K562 (cell line): Measurements from ENCODE around the gene USF2. TPM values are rescaled to one million over a fixed set of nuclear protein-coding genes. Genes with fewer than 3 reads are reported as not detected.

Experiments
- ATAC-seq: fragments of 200-7000 bp; cut with Tn5 transposase; 3 replicates; pipeline ENCODE4 v1.9.1; 2020; ENCODE audit warnings: moderate library complexity
- BruUV-seq: library from RNA; stranded (reverse); fragments of 400-500 nt; replicated peaks from 2 replicates; lab custom pipeline; 2021; lab: Mats Ljungman, UMichigan
- CTCF ChIA-PET: fragments of 300-600 bp; formaldehyde crosslinking; extraction: SDS; loops from one replicate; lab custom pipeline; 2021; ENCODE audit warnings: low intra/inter-chr PET ratio; lab: Yijun Ruan, JAX
- POLR2A ChIA-PET: fragments of 300-600, 350-650 bp; sonication (Branson Sonifier 250); formaldehyde crosslinking; extraction: SDS; loops from one replicate; lab custom pipeline; 2021; ENCODE audit warnings: antibody characterized with exemption, inconsistent platforms; lab: Yijun Ruan, JAX
- DNase-seq, 4 experiments: peaks; one replicate each; pipeline versions ENCODE4 v3.0.0 to v3.0.0-alpha.2; 2011 to 2018; ENCODE audit warnings: low spot score in 3 of 4, mixed read lengths in 3 of 4; ENCODE audit errors: extremely low read depth in 1 of 4
- FAIRE-seq: peaks from 2 replicates; lab custom pipeline; 2011; peaks lifted over from hg19 to GRCh38; lab: Jason Lieb, UNC
- H2AFZ ChIP-seq: 2 replicates; pipeline ENCODE4 v1.6.0; 2011; ENCODE audit warnings: low read depth, low read length, control low read depth, inconsistent platforms
- H3K27ac ChIP-seq: fragments of 200-600 bp; 3 replicates; pipeline ENCODE4 v1.8.0; 2011; ENCODE audit warnings: low read depth, mild to moderate bottlenecking, control low read depth, inconsistent platforms, low read length, moderate library complexity, mixed read lengths; ENCODE audit errors: extremely low read depth
- H3K27me3 ChIP-seq, 2 experiments: fragments of 300-600 bp in 1 of 2; 2 replicates in 1 of 2; 3 replicates in 1 of 2; pipeline versions ENCODE4 v1.6.0 to v1.8.0; 2011; ENCODE audit warnings: inconsistent platforms in 2 of 2, low read length in 2 of 2, mild to moderate bottlenecking in 1 of 2, mixed read lengths in 1 of 2, moderate library complexity in 1 of 2; ENCODE audit not compliant: control insufficient read depth in 2 of 2, insufficient read depth in 2 of 2
- H3K36me3 ChIP-seq: fragments of 300-600 bp; 3 replicates; pipeline ENCODE4 v1.8.0; 2011; ENCODE audit warnings: mild to moderate bottlenecking, low read length, inconsistent platforms; ENCODE audit not compliant: control insufficient read depth, insufficient read depth
- H3K4me1 ChIP-seq, 2 experiments: fragments of 200-600 bp in 1 of 2; replicated peaks in 1 of 2; 2 replicates in 1 of 2; 3 replicates in 1 of 2; pipeline versions ENCODE4 v1.5.1 to v1.8.0; 2011; ENCODE audit warnings: inconsistent platforms in 2 of 2, low read length in 2 of 2, mild to moderate bottlenecking in 1 of 2, mixed read lengths in 1 of 2, moderate library complexity in 1 of 2; ENCODE audit not compliant: control insufficient read depth in 2 of 2, insufficient read depth in 2 of 2
- H3K4me2 ChIP-seq: 2 replicates; pipeline ENCODE4 v1.6.1; 2011; ENCODE audit warnings: low read length, control low read depth, inconsistent platforms, mixed read lengths; ENCODE audit not compliant: insufficient read depth
- H3K4me3 ChIP-seq: fragments of 200-600 bp; sonication (generic), shearing (Covaris generic); 2 replicates; pipeline ENCODE4 v1.5.1; 2016; ENCODE audit warnings: control low read depth, inconsistent platforms
- H3K79me2 ChIP-seq: fragments of 200-600 bp; 3 replicates; pipeline ENCODE4 v1.8.0; 2011; ENCODE audit warnings: low read length, inconsistent platforms; ENCODE audit not compliant: control insufficient read depth, insufficient read depth
- H3K9ac ChIP-seq, 2 experiments: 2 replicates each; pipeline versions ENCODE4 v1.6.0 to v1.6.1; 2011; ENCODE audit warnings: low read depth in 2 of 2, low read length in 2 of 2, control low read depth in 1 of 2, inconsistent platforms in 1 of 2, mild to moderate bottlenecking in 1 of 2, mixed read lengths in 1 of 2; ENCODE audit not compliant: insufficient read depth in 1 of 2
- H3K9me1 ChIP-seq: one replicate; pipeline ENCODE4 v1.6.0; 2011; ENCODE audit warnings: inconsistent platforms, mild to moderate bottlenecking, low read length, moderate library complexity; ENCODE audit not compliant: control insufficient read depth, insufficient read depth
- H3K9me3 ChIP-seq: replicated peaks from 2 replicates; pipeline ENCODE4 v1.5.1; 2011; ENCODE audit warnings: low read depth, low read length, inconsistent platforms; ENCODE audit not compliant: control insufficient read depth, insufficient read depth
- H4K20me1 ChIP-seq: replicated peaks from 2 replicates; pipeline ENCODE4 v1.6.1; 2011; ENCODE audit warnings: low read length, inconsistent platforms, mixed read lengths; ENCODE audit not compliant: control insufficient read depth, insufficient read depth
- CBX1 ChIP-seq: sonication (generic); IDR thresholded peaks from 2 replicates; pipeline ENCODE4 v1.6.1; 2016; ENCODE audit warnings: antibody characterized with exemption, low read depth, mild to moderate bottlenecking
- RNF219 ChIP-seq: fragments of 250-450 bp; sonication (Bioruptor Pico); IDR thresholded peaks from 2 replicates; pipeline ENCODE4 v1.5.0; 2022; ENCODE audit warnings: mild to moderate bottlenecking
- WGBS: fragments of 100-300 bp; shearing (Covaris generic); methylation state at CpG from one replicate; pipeline ENCODE4 v1.1.6; 2016; ENCODE audit warnings: low coverage, mixed read lengths; ENCODE audit not compliant: insufficient coverage; ENCODE audit errors: missing lambda C conversion rate; 5-methylcytosine and 5-hydroxymethylcytosine counted together
- in situ Hi-C: fragments of 300-500 bp; cut with MboI; formaldehyde crosslinking; loops from 4 replicates; pipeline ENCODE4 v1.15.0; 2018; ENCODE audit warnings: inconsistent platforms, mixed read lengths
- intact Hi-C: fragments of 100-400 bp; cut with micrococcal nuclease; formaldehyde crosslinking; loops from 2 replicates; pipeline ENCODE4 v1.14.2; 2022
- polyA plus RNA-seq, 8 experiments: library from polyadenylated mRNA; depleted of rRNA in 4 of 8; stranded (reverse) in 5 of 8; unstranded in 3 of 8; fragments of >200 nt; fragmentation: Nextera tagmentation in 2 of 8; fragmentation: Illumina TruSeq in 1 of 8; extraction: Ambion mirVana in 2 of 8; extraction: Trizol in 1 of 8; gene quantifications; 2 replicates each; pipeline versions ENCODE4 v1.2.1 to v1.2.3, GENCODE V29; 2011 to 2014; ENCODE audit warnings: inconsistent platforms in 1 of 8, missing spikeins in 1 of 8
- total RNA-seq, 7 experiments: library from RNA; depleted of rRNA in 6 of 7; stranded (reverse); fragments of >200 nt in 6 of 7; fragmentation: Illumina TruSeq in 2 of 7; extraction: Trizol in 2 of 7; gene quantifications; 2 replicates each; pipeline versions ENCODE4 v1.2.1 to v1.2.3, GENCODE V29; 2011 to 2021; ENCODE audit warnings: low replicate concordance in 1 of 7

USF2 gene
- total and polyA plus RNA-seq, 9 of the 15 experiments (the other 6 are each of a cell fraction or from before 2014, with no cell fraction given) = 0.27 to 93.7 (median 58.4) TPM

GRCh38 chr19:35281303-35281702, 12.5 kb downstream of the USF2 start:
- Histone ChIP-seq H3K4me3 (no peak overlapping the region), H3K4me1 (peaks cover 16 to 50% of the 10 kb centered on the region in 2 experiments; a peak in 4 of 5 replicates), H3K36me3 (peaks cover 21% of the 10 kb centered on the region; the same call in 1 of the 3 replicates), H3K9me3 (no peaks in the 10 kb centered on the region), H3K79me2 (no peaks in the 10 kb centered on the region), H4K20me1 (no peaks in the 10 kb centered on the region; the same call in 1 of the 2 replicates), H3K9me1 (no peaks in the 10 kb centered on the region), H3K27ac (no peak overlapping the region), H3K4me2 (no peak overlapping the region), H2AFZ (no peak overlapping the region), H3K9ac (no peak overlapping the region), H3K27me3 (no peaks in the 10 kb centered on the region)
- DNase-seq (no peak), ATAC-seq (no peak), FAIRE-seq (no peak)
- 78% methylated on average over 4 of the region's 4 CpGs for WGBS
- in situ Hi-C loops = no loop called here
- ChIA-PET CTCF (no interaction called here), POLR2A (interaction anchor here (0.8 kb wide), 1 partner anchor 20 kb away, joined by 3 read pairs; no protein-coding TSS in a partner anchor)
- TF ChIP-seq CBX1 (no peak), RNF219 (CRISPR knock-in tag) (no peak)
- intact Hi-C loops = no loop called here
- BruUV-seq = no TSS peak
